Kidney tubule cell (primary cell): Measurements from ENCODE around the gene GRIK4.

ENCODE experiments used
- DNase-seq: peaks from one replicate; pipeline ENCODE4 v3.0.0-alpha.2; 2018; ENCODE audit warnings: low spot score

The GRIK4 gene

DNA sequence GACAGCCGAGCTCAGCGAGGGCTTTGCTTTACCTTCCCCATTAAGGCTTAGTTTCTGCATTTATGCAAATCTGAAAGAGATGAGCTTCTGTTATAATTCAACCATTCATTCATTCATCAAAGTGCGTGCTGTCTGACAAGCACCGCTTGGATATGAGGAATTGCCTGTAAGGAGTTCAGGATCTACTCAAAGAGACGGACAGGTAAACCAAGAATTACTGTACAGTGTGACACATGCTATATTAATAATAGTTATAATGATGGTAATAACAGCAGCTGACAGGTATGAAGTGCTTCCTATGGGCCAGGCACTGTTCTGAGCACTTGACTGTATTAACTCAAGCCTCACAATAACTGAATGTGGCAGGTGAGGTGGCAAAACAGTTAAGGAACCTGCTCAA is 402.5 kb downstream of the GRIK4 start:
- DNase-seq, result no peak

DNA sequence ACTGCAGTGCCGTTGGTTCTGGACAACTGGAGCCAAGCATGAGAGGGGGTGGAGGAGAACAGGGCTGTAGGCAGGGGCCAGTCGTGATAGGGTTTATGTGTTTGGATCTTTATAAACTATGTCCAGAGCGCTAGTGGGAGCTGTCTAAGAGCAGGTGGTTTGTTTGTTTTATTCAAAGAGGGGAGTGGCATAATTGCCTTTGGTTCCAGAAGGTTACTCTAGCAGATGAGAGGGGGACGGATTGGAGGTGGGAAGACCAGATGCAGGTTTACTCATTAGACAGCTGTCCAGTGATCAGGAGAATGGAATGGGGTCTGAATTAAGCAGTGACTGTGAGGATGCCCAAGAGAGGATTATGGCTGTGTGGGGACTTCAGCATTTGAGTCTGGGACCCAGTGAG is 403.1 kb downstream of the GRIK4 start:
- DNase-seq, result no peak

DNA sequence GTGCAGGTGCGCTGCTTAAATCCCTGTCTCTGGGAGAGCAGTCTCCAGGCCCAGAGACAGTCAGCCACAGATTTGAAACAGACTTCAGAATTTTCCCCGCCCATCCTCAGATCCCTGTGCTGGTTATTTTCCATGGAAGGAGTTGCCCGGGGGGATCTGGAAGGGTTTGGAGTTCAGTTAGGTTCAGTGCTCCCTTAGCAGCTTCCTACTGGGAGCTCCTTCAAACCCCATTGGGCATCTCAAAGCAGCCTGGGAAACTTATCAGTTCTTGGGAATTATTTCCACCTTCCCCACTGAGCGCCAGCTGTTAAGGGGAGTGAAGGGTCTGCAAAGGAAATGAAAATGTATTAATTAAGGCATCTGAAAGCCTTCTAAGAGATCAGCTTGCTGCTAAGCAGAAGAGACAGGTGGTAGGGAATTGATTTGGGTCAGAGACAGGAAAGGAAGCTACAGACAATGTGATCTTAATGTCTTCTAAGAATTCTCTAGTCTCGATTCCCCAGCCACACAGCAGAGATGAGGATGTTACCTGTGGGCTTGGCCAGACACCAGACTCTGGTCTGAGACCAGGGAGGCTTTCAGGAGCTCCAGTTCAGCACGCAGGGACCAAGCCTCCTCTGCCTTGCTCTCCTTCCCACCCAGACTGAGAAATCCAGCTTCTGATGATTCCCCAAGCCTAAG is 406.2 kb downstream of the GRIK4 start:
- no peak for DNase-seq

DNA sequence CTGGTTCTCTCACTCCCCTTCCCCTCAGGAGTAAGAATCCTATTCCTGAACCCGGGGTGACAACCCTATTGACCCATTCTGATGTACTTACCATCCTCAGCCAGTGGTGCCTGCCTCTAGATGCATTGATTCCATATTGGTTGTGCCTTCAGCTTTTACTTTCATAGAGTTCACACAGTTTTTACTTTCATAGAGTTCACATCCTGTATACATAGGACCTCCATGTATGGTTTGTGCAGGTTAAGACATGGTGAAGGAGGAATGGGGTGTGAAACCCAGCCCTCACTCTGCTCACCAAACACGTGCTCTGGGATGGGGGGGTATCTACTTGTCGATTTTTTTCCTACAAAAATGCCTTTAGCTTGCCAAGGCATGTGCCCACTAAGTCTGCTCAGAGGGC is 406.7 kb downstream of the GRIK4 start:
- no peak for DNase-seq

DNA sequence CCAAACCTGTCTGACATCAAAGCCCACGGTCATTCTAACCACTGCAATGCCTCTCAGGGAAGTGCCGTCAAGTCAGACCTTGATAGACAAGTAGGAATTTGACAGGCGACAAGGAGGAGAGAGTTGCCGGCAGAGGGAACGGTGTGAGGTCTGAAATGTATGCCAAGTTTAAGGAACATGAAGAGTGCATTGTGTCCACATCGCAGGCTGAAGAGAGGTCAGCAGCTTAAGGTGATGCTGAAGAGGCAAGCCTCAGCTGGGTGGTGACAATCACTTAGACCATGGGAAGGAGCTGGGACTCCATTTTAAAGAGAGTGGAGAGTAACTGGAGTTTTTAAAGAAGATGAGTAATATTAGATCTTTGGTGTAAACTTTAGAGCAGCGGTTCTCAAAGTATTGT is 407.5 kb downstream of the GRIK4 start:
- no peak for DNase-seq

DNA sequence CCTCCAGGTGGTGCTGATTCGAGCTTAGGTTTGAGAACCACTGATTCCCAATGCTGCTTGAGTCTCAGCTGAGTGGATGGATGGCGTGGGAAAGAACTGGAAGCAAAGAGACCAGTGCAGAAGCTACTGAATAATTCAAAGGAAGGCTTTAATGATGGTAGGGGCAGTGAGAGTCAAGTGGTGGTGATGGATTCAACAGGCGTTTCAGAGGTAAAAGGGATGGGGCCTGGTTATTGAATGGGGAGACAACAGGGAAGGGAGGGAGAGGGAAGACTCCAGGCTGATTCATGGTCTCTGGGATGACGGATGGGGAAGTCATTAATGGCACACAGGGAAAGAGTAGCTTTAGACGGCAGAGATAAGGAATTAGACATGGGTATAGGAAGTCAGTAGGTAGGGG is 408.0 kb downstream of the GRIK4 start:
- DNase-seq, result no peak

DNA sequence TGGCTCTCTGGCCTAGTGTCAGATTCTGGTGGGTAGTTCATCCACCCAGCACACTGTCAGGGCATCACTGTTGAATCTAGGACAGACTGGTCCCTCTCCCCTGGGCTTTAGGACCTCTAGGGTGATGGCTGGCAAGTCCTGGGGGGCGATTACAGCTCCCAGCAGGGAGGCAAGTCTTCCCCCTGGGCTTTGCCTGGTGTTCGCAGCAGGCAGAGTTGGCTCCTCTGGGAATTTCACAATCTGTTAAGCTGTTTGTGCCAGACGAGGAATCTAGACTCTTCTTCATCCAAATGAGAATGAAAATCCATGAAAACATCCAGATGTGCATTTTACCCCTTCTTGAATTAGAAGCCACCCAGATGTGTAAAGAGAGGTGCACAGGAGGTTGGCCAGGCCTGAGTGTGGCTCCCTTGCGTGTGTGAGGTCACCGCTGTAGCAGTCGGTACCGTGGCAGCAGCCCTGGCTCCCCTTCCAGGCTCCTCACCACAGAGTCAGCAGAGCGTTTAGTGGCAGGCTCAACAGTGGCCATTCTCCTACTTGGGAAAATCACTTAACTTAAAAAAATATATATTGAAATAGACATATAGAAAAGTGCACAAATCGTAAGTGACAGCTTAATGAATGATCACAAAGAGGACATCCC is 412.4 kb downstream of the GRIK4 start:
- DNase-seq, result no peak

DNA sequence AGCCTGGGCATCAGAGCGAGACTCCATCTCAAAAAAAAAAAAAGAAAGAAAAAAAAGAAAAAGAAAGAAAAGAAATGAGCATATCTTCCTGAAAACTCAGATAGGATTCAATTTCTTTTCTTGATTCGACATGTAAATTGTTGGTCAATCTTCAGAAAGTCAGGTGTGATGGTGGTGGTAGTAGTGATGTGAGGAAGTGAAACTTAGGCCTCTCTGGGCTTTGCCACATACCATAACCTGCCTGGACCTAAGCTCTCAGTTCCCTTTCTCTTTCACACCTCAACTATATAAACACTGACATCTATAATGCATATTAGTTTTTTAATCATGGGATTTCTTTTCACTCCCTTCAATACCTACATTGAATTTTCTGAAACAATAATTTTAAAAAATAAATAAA is 414.4 kb downstream of the GRIK4 start:
- no peak for DNase-seq

DNA sequence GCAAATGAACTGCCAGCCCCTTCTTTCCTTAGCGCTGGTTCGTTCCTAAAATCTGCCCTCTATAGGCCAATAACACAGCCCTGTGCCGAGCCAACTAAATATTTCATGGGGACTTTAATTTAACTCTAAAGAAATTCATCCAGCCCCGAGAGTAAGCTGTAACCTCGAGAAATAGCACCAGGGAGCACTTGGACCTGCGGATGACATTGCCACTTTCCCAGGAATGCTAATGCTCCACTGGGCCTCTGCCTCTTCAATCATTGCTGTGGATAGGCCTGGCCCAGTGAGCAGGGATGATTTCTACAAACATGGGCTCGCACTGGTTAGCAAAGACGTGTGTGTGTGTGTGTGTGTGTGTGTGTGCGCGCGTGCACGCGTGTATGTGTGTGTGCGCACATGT is 417.1 kb downstream of the GRIK4 start:
- DNase-seq, result no peak

DNA sequence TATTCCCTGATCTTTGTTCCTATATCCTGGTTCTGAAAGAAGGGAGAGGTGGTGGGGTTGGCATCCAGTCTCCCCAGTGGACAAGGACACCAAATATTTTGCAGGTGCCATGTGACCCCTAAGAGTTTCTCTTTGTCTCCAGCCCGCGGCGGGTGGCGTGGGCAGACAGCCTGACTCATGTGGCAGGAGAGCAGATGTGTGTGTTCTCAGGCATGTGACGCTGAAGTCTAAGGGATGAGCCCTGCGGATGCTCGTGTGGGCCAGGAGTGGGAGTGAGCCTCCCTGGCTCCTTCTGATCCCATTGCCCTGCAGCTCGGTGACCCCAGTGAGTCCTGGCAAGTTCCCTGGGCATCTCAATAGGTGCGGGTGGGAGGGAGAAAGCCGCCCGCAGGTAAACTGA is 417.5 kb downstream of the GRIK4 start:
- peak; percentile 11 for DNase-seq

DNA sequence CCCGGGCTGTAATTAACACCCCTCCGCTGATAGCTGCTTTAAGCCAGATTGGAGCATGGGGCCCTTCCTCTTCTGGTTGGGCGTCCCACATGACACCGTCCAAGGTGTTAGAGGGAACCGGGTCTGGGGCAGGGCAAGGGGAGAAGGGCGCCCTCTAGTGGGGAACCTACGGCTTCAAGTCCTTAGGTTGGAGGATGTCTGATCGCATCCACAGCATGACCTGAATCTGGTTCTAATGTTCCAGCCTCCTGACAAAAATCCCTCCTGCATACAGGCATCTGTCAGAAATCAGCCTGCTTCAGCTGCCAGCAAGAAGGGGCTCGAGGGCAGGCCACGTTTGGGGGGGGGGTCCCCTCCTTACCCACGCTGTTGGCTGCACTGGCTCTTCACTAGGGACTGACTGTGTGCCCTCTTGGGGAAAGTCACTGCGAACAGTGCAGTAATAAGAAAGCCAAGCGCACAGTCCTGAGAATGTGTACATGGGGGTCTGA is 418.2 kb downstream of the GRIK4 start:
- DNase-seq, result peak; percentile 47

DNA sequence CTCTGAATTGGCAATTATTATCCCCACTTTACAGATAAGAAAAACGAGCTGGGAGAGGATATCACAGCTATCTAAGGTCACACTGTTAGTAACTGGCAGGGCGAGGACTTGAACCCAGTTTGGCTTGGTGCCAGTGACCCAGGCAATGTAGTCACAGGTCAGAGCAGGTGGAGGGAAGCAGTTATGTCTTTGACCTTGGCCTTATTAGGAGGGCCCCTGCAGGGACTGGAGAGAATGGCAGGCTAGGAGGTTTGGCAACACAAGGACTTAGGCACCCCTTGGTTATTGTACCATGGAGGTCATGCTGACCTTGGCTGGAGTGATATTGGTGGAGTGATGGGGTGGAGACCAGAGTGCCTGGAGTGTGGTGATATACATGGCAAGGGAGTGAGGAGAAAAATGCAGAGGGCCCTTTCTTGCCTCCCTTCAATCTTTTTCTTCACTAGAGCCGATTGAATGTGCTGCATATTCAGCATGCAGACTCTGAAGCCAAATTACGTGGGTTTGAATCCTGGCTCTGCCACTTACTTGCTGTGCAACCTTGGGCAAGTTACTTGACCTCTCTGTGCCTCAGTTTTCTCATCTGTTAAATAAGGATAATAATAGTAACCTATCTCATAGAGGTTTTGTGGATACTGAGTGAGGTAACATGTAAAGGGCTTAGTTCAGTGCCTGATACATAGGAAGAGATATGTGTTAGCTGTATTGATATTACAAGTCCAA is 419.7 kb downstream of the GRIK4 start:
- DNase-seq, result no peak

DNA sequence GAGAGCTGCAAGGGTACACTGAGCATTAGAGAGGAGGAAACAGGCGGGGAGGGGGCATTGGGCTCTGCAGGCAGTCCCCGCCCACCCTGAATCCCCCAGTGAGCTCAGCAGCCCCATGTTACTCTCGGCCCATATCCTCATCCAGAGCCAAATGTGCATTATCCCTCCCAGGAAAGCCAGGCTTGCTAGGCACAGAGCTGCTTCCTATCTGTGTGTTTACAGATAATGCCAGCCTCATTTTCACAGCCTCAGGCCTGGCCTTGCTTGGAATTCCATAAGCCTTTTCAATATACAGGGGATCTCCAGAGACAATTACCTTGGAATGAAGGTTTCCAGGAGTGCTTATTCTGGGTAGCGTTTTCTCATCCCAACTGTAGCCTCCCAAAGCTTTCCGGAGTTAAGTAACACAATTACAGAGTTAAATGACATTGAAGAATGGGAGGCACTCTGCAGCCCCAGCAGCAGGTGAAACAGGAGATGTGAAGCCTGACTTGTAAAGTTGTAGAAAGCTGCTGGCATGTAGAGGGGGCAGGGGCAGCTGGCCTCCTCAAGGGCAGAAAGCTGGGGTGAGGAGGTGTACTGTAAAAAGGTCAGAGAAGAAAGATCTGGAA is 420.9 kb downstream of the GRIK4 start:
- no peak for DNase-seq

DNA sequence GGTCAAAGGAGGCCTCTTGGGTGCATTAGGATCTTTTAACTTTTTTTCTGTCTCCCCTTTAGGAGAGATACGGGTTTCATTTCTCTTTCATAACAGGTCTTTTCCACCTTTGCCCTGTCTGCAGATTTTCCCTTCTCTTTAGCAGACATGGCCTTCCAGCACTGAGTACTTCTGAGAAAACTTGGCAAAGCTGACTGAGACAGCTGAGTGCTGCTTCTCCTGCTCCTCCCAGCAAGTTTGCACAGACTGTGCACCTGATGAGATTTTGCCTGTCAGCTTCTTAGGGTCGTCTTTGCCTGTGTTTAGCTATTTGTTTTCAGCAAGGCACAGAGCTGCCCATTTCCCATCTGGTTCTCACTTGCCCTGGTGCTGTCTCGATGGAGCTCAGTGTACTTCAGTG is 424.8 kb downstream of the GRIK4 start:
- DNase-seq, result no peak

DNA sequence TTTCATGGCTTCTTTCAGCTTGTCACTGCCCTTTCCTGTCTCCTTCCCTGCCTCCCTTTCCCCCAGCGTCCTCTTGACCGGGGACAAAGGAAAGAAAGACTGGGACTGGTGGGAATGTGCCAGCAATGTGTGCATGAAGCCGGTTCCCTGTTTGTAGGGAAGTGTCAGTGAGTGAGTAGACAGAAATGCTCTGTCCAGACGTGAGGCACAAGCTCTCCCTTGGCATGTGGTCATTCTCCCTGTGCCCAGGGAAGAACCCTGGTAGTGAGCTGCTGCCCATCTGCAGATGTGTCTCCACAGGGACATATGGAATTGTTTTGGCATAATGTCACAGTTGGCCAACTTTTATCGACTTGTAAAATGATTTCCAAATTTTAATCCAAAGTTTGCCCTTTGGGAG is 426.0 kb downstream of the GRIK4 start:
- DNase-seq, result no peak

DNA sequence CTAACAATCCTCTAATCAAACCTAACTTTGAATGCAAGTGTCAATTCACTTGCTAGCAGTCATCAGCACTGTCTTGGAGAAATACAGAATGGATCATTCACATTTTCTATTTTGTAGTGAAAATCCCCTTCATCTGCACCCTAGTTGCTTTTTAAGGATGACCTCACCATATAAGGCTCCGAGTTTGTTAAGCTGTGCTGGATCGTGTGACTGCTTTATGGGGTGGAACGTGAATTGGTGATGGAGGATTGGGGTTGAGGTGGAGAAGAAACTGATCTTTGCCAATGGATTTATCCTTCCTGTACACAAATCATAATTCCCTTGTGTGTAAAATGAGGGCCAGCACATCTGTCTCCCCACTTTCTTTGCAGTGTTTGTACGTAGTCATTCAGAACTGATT is 426.7 kb downstream of the GRIK4 start:
- no peak for DNase-seq

DNA sequence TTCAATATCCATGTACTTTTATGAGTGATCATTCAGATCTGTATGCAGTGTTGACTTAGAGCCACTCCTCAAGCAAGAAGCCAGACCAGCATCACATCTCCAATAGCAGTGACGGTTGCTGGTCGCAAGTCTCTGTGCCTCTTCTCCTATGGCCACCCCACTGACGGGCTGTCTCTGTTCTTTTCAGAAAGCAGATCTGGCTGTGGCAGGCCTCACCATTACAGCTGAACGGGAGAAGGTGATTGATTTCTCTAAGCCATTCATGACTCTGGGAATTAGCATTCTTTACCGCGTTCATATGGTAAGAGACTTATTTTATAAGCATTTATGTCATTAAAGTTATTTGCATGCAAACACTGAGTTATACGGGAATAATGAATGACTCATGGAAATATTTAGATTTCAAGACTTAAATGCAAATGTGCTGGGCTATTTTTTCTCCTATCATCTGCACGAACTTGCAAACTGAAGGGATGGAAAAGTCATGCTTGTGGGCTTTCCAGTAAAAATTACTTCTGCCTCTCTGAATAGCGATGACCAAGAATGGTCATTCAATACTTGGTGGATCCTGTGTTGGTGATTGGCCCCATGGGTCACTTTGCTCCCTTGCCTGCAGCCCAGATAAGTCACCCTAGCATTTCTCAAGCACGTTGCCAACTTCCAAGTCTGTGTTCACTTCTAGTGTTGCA is 428.8 kb downstream of the GRIK4 start:
- no peak for DNase-seq

DNA sequence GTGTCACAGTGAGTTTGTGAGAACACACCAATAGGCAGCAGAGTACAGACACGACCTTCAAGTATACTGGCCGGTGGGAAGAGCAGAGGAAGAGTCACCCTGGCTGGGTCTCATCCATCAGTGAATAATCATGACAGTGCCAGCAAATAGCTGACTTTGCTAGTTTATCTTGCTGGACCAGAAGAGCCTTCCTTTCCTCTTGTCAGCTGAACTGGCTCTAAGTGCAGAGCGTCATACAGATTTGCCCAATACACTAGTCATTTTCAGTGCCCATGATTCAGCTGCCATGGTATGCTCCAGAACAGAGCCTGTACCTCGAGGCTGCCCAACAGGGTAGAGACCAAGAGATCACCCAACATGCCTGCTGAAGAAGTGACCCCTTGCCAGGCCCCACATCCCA is 429.5 kb downstream of the GRIK4 start:
- no peak for DNase-seq

DNA sequence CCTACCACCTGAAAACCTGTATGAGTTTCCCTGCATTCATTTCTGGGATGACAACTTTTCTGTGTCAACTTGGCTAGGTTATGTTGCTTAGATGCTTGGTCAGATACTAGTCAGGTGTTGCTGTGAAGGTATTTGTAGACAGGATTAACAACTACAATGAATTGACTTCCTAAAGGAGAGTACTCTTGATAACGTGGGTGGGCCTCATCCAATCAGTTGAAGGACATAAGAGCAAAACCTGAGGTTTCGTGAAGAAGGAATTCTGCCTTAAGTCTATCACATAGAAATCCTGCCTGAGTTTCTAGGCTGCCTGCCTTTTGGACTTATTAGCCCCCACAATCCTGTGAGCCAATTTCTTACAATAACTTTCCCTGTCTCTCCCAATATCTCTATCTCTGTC is 431.2 kb downstream of the GRIK4 start:
- DNase-seq, result no peak

DNA sequence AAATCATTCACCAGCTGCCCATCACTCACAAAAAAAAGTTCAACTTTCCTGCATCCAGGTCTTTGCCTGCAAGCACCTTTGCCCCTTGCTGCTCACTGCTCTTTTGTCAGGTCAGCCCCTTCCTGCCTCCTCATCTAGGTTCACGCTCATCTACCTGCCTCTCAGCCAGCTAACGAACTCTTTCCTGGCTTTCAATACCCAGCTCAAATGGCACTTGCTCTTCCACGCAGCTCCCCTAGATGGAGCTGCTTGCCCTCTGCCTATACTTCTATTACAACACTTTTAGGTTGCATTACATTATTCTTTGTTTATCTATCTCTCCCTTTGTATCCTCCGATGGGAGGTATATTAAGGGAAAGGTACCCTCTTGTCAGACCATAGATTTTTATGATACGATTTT is 433.5 kb downstream of the GRIK4 start:
- DNase-seq, result no peak

DNA sequence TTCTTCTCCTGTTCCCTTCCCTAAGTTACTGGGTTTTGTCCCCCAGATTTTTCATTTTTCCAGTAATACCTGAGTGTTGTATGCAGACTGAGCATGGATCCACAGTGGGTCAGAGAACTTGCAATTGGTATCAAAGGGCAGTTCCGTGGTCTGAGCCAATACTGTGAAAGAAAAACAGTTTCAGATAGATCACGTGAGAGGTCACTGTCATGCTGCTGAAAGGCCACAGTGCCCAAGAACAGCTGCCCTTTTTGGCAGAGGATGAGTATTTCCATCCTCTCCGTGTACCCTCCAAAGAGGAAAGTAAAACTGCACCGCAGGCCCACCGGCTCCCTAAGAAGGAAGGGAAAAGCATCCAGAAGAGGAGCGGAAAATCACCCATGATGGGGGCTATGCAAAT is 439.3 kb downstream of the GRIK4 start:
- DNase-seq, result no peak
